CD4-positive, alpha-beta T cell treated with Interleukin-15 for 1 hour (primary cell): ENCODE data around the gene ARFIP1.
A peak's percentile ranks its signal among the peaks of the same experiment; 100 is the strongest.
"Not testable (repeated sequence)": the region's sequence is repeated elsewhere in the genome, so short reads cannot be mapped to it uniquely, and the experiment has no call there.

ENCODE experiments used
- DNase-seq: peaks from one replicate; pipeline ENCODE4 v3.0.0-alpha.2; 2020

ARFIP1 gene

GRCh38 chr4:152848508-152848907, 68.8 kb downstream of the ARFIP1 start:
- DNase-seq: no peak

DNA sequence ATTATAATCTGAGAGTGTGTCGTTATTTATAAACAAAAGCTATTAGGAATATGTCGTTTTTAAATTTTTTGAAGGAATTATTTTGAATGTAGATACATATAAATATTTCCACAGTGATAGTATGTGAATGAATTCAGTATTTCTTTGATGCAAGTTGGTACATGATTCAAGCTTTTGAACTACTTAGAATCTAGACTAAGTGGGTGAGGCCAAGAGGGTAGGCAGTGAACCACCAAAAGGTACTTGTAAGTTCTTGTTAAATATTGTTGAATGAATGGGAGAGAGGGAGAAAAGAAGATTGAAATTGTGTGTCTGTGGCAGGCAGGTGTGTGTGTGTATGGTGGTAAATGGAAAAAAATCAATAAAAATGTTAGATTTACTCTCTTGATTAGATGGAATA, 69.6 kb downstream of the ARFIP1 start:
- no peak for DNase-seq

- peak; percentile 68 for DNase-seq
Measured at GRCh38 chr4:152850377-152850776, 70.6 kb downstream of the ARFIP1 start.

DNA sequence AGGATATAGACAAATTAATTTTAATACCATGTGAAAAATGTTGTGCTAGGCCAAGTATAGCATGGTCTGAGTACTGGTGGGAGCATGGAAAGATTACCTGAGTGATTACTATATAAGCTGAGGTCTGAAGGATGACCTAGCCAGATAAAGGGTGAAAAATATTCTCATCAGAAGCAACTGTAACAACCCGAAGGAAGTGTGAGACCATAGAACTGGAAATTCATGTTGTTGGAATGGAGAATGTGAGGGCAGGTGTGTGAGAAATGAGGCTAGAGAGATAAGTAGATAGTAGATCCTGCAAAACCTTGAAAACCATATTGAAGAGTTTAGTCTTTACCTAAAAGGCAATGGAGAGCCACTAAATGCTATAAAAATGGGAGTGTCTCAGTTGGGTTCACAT, 71.5 kb downstream of the ARFIP1 start:
- DNase-seq: no peak

DNA sequence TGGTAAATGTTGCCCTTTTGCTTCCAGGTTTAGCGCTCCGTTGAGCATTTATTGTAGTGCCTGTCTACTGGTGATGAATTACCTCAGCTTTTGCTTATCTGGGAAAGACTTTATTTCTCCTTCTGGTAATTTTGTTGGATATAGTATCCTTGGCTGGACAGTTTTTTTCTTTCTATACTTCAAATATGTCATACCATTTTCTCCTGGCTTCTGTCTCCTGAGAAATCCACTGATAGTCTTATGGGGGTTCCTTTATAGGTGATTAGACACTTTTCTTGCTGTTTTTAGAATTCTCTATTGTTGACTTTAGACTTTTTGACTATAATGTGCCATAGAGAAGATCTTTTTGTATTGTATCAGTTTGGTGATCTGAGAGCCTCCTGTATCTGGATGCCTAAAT, 73.5 kb downstream of the ARFIP1 start:
- DNase-seq: no peak

- not testable (repeated sequence) for DNase-seq
Measured at GRCh38 chr4:152854016-152854415, 74.3 kb downstream of the ARFIP1 start.

DNA sequence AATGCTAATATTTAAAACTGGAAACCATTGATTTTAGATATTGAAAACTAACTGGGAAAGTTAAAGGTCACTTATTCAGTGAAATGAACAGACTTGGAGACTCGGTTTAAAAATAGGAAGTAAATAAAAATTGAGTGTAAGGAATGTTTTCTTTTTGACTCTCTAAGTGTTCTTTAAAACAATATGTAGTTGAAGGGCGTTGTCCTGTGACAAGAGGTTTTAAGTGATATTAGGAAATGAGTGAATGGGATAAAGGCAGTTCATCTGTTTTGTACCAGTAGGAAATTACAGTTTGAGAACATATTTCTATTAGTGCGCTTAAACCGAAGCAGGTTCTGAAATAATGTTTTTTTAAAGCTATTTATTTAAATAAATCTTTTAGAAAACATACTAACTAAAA, 77.2 kb downstream of the ARFIP1 start:
- no peak for DNase-seq

DNA sequence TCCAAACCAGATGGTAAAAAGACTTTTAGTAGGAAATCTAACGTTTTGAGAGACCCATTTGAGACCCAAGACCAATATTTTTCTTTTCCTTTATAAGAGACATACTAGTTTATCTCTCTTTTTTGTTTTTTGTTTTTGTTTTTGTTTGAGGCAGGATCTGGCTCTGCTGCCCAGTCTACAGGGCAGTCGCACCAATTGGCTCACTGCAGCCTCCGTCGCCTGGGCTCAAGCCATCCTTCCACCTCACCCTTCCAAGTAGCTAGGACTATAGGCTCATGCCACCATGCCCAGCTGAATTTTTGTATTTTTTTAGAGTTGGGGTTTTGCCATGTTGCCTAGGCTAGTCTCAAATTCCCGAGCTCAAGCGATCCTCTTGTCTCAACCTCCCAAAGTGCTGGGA, 79.2 kb downstream of the ARFIP1 start:
- no peak for DNase-seq

DNA sequence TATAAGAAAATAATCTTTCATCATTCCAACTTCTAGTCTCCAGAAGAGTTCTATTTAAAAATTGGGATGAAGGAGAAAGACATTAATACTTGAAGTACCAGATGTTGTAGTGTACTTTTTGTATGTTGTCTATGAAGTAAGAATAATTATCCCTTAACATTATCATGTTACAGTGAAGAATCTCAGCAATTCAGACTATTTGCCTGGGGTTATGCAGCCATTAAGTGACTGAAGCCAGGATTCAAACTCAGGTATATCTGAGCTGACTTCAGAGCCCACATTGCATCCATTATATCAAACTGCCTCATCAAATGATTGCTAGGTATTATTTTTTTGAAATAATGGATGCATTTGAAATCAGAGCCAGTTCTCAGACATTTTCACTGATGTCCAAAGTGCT, 80.3 kb downstream of the ARFIP1 start:
- no peak for DNase-seq

GRCh38 chr4:152862608-152863007, 82.9 kb downstream of the ARFIP1 start:
- no peak for DNase-seq

- no peak for DNase-seq
Measured at GRCh38 chr4:152864361-152864760, 84.6 kb downstream of the ARFIP1 start.

DNA sequence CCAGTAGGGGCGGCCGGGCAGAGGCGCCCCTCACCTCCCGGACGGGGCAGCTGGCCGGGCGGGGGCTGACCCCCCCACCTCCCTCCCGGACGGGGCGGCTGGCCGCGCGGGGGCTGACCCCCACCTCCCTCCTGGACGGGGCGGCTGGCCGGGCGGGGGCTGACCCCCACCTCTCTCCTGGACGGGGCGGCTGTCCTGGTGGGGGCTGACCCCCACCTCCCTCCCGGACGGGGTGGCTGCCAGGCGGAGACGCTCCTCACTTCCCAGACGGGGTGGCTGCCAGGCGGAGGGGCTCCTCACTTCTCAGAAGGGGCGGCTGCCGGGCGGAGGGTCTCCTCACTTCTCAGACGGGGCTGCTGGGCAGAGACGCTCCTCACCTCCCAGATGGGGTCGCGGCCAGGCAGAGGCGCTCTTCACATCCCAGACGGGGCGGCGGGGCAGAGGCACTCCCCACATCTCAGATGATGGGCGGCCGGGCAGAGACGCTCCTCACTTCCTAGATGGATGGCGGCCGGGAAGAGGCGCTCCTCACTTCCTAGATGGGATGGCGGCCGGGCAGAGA, 86.8 kb downstream of the ARFIP1 start:
- DNase-seq: not testable (repeated sequence)

DNA sequence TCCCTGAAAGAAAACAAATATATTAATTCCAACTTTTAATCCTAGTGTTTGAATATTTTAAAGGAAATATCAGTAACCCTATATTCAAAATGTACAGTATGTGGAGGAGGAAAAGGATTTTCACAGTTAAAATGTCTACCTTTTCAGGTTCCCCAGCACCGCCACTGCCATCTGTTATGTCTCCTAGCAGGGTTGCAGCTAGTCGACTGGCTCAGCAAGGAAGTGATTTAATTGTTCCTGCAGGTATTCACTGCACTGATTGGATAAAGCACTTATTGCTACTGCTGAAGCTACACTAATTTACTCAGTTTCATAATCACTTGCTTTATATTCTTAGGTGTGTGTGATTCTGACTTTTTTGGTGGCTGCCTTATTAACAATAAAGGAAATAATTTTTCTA, 90.9 kb downstream of the ARFIP1 start:
- DNase-seq: no peak

GRCh38 chr4:152875261-152875660, 95.5 kb downstream of the ARFIP1 start:
- DNase-seq: no peak

- DNase-seq: no peak
Measured at GRCh38 chr4:152877868-152878267, 98.1 kb downstream of the ARFIP1 start.

- DNase-seq: no peak
Measured at GRCh38 chr4:152880263-152880662, 100.5 kb downstream of the ARFIP1 start.

- DNase-seq: no peak
Measured at GRCh38 chr4:152881974-152882373, 102.2 kb downstream of the ARFIP1 start.

GRCh38 chr4:152885185-152885584, 105.4 kb downstream of the ARFIP1 start:
- DNase-seq: no peak

DNA sequence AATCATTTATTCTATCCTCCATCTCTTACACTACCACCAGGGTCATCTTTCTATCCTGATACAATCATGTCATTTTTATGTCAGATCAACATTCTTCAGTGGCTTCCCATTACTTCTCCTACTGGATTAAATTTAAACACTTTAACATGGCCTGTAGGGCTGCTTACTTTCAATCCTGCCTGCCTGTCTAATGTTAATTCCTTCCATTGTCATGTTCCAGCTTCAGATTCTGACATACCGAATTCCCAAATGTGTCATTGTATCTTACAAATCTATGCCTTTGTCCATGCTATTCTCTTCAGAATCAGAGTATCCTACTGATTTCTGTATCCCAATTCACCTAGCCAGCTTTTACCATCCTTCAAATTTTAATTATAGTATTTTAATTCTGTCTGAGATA, 106.4 kb downstream of the ARFIP1 start:
- DNase-seq: no peak

- no peak for DNase-seq
Measured at GRCh38 chr4:152887981-152888380, 108.2 kb downstream of the ARFIP1 start.

DNA sequence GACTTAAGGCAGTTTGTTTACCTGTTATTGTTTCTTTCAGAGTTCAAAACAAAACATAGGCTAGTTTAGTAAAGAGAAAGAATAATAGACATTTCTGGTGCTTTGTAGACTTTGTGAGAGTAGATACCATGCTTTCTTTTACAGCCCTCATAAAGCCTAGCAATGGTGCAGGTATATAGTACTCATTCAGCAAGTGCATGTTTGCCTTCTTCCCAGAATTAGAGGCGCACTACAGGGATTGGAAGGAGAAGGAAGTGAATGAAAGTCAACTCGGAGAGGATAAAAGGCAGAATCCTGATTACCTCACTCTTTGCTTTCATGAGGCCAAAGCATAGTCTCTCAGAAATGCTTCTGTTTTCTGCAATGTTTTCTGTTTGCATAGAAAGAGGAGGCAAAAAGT, 113.2 kb downstream of the ARFIP1 start:
- DNase-seq: no peak

DNA sequence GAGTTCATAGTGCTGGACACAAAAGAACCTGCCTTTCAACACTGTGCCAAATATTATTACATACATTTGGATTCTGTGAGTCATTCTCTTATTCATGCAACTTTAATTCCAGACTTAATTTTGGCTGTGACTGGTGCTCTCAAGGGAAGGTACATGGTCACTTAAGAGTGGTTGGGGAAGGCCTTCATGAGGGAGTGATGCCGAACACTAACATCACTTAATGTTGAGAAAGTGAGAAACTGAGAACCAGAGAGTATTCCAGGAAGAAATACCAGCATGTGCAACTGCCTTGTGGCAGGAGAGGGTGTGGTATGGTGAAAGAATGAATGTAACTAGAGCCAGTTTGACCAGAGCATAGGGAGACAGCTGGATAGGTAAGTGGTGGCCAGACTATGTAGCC, 114.9 kb downstream of the ARFIP1 start:
- no peak for DNase-seq

- no peak for DNase-seq
Measured at GRCh38 chr4:152896811-152897210, 117.1 kb downstream of the ARFIP1 start.

DNA sequence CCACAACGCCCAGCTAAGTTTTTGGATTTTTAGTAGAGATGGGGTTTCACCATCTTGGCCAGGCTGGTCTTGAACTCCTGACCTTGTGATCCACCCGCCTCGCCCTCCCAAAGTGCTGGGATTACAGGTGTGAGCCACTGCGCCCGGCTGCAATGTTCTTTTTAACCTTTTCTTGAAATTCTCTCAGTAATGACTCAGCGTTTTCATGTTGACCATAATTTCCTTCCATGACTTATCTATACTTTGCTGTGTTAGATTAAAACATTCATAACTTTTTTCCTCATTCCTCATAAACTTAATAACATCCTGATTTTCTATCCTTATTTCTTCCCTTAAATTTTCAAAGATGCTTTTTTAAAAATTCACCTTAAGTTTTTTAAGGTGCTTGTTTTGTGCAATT, 118.4 kb downstream of the ARFIP1 start:
- DNase-seq: not testable (repeated sequence)

DNA sequence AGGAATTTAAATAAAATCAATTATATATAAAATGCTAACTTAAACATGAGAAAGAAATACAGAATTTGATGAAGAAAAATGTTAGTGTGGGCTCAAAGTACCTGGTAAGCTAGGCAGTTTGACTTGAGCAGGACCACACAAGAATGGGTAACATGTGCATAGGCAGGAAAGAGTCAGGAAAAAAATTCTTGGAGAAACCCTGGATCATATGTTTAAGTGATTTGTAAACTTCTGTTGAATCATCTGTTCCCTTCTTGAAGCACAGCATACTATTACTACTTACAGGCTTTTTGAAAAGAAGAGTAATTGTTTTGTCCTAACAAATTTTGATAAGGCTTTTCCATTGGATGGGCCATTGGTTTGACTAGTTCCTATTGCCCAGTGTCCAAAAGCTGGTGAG, 118.9 kb downstream of the ARFIP1 start:
- DNase-seq: no peak

DNA sequence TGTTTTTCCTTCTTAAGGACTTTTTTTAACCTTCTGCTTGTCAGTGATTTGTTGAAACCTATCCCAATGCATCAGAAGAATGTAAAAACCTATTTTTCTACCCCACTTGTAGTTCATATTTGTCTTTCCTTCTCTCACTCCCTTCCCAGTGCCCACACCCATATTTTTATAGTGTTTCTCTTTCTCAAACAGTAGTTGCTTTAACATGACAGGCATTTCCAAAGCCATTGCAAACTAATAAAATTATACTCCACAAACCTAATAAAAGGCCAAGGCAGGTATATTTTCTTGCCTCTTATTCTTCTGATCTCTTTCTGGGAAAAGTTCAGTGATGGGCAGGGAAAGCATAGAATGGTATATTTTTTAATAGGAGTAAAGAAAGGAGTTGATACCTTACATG, 120.6 kb downstream of the ARFIP1 start:
- no peak for DNase-seq
